ENCODE results near the gene PCSK4. TPM values are rescaled to one million over a fixed set of nuclear protein-coding genes. Genes with fewer than 3 reads are reported as not detected.
"Not testable (repeated sequence)": the region's sequence is repeated elsewhere in the genome, so short reads cannot be mapped to it uniquely, and the experiment has no call there.

PCSK4 gene
- polyA plus RNA-seq, 1 donor = 5.0 TPM

DNA sequence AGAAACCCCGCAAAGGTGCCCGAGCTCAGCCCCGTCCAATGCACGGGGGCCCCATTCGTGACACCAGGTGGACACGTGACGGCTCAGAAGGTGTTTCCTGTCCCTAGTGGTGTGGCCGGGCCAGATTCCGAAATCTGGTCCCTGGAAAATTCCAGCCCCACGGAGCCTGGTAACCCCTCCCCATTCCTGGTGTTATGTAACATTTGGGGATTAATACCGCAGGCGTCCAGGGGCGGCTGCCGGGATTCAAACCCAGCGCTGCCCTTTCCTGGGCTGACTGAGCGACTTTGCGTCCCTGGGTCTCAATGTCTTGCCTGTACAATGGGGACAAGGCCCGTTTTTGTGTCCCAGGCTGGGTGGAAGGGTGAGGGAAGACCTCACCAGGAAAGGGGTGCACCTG lies 32.7 kb upstream of the PCSK4 start:
- no peak for DNase-seq

DNA sequence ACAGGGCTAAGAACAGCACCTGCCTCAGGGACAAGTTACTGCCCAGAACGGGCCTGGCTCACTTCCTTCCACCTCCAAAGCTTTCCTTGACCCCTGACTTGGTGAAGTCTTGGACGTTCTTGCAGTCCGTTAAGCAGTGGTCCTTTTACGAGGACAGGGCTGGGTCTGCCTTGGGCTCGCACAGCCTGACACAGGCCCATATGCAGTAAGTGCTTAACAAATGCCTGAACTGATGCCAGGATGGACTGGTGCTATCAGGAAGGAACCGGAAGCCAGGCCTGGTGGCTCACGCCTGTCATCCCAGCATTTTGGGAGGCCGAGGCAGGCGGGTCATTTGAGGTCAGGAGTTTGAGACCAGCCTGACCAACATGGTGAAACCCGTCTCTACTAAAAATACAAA lies 31.9 kb upstream of the PCSK4 start:
- no peak for DNase-seq

DNA sequence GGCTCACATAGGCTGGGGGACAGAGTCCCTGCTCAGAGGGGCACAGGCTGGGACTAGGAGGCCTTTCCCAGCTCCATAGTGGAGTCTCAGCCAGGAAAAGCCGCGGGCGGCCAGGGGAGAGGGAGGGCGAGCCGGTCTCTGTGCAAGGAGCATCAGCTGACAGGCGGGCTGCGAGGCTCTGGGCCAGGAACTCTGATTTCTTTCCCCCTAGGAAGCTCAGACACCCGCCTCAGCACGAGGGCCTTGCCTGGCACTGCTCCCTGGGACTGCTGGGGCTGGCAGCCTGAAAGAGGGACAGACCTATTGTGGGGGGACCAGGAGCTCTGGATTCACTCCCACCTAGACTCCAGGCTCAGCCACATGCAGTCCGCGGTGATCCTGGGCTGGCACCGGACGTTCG lies 31.5 kb upstream of the PCSK4 start:
- no peak for DNase-seq

DNA sequence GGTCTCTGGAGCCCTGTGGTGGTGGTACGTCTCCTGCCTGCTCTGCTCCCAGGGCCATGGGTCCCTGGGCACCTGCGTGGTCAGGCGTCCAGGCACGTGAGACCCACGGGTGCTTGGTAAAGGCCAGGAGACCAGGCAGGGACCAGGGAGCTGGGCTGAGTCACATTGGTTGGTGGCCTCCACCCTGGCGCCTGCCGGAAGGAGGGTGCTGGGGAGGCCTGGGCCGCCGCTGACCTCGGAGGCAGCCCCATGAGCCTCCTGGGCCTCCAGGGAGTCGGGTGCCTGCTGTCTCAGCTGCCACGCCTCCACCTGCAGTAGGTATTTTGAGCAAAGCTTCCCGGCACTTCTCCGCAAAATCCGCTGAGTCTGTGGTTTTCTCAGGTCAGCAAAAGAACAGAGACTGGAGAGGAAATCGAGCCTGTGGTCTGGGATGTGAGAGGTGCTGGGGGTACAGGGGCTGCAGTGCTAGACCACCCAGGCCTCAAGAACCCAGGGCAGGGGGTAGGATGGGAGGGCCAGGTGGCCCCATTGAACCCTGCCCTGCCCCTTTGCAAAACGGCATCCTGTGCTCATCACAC lies 30.1 kb upstream of the PCSK4 start:
- DNase-seq = no peak

DNA sequence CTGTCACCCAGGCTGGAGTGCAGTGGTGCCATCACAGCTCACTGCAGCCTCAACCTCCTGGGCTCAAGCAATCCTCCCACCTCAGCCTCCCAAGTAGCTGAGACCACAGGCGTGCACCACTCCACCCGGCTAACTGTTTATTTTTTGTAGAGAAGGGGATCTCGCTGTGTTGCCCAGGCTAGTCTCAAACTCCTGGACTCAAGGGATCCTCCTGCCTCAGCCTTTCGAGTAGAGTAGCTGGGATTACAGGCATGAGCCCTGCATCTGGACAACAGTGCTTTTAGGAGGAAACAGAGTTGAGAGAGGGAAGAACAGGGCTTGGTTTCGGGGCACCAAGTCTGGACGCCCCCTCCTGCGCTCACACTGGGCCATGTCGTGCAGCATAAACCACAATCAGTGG lies 29.7 kb upstream of the PCSK4 start:
- DNase-seq = not testable (repeated sequence)

DNA sequence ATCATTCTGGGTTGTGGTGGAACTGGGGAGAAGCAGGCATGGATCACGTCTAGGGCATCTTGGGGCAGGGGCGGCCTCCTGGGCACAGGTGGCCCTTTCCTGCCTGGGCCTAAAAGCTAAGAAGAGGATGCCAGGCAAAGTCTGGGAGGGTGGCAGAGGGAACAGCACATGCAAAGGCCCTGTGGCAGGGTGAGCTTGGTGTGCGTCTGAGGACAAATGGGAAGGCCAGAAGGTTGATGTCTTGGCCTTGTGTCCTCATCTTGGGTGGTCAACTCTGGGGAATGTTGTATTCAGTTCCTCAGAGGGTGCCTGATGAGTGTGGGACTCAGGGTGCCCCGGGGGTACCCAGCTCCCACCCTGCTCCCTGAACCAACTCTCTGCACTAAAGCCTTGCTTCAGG lies 28.3 kb upstream of the PCSK4 start:
- no peak for DNase-seq

DNA sequence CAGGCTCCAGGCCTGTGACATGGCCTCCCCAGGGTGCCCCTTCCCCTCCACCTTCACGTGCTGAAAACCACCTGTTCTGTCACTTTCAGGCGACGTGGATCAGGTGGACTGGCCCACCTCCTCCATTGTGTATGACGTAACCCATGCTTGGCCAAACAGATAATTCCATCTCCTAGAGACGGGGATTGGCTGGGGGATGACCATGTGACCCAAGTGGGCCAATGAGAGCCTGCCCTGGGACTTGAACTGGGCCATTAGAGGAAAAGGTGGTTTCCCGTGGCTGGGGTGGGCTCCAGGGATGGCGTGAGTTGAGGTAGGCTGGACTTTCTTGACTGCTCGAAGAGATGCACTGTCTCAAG lies 26.2 kb upstream of the PCSK4 start:
- no peak for DNase-seq

DNA sequence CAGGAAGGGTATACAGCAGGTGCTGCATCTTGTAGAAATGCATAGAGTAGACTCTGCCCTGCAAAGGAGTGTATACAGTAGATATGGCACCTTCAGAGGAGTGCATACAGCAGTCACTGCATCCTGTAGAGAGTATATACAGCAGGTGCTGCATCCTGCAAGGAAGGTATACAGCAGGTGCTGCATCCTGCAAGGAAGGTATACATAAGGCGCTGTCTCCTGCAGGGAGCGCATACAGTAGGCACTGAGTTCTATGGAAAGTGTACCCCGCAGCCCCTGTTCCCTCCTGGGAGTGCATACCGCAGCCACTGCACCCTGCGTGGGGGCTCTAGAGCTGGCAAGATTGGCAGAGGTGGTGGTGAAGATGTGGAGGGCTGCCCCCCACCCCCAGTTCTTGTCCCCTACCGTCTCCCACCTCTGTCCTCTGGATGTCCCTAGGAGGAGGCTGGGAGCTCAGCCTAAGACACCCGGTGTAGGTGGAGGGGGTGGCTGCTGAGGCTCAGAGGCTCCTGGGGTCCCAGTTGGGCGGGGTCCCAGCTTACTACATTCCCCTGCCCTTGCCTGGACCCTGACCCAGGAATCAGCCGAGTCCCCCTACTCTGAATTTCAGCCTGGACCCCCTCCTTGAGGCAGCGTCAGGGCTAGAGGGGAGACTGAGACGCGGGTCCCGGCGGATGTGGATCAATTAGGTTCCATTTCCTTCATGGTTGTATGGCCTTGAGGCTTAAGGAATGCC lies 25.0 kb upstream of the PCSK4 start:
- no peak for DNase-seq

DNA sequence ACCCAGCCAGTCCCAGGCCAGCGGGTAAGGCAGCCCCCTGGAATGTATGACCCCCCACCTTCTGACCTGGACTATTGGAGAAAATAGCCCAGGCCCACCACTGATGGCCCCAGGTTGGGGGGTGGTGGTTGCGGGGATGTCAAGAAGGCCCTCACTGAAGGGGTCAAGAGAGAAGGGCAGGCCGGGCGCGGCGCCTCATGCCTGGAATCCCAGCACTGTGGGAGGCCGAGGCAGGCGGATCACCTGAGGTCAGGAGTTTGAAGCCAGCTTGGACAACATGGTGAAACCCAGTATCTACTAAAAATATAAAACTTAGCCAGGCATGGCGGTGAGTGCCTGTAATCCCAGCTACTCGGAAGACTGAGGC lies 24.1 kb upstream of the PCSK4 start:
- no peak for DNase-seq

DNA sequence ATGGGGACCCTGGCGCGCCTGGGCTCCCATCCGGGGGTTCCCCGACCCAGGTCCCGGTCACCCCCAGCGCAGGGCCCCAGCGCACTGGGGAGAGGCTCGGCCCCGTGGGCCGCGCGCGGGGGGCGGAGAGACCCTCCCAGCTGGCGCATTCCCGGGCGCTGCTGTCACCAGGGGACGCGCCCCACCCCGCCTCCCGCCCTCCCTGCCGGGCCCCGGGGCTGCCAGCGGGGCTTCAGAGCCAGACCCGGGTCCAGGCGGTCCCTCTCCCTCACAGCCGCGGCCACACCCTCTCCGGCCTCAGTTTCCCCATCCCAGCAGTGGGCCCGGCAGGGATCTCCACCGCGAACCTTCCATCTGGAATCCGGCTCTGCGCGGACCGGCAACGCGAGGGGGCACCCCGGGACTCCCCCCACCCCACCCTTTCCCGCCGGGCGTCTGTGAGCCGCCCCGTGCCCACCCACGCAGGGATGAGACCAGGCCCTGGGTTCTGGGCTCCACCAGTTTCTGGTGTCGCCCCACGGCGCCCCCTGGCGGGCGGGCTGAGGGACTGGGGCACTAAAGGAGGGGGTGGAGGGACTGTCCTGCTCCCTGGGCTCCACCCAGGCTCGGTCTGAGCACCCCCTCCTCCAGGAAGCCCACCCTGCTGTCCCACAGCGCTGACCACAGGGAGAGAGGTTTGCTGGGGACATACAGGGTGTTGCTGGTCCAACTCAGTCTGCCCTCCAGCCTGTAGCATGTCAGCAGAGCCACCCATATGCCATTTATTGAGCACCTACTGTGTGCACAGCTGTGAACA lies 23.5 kb upstream of the PCSK4 start:
- DNase-seq = no peak

DNA sequence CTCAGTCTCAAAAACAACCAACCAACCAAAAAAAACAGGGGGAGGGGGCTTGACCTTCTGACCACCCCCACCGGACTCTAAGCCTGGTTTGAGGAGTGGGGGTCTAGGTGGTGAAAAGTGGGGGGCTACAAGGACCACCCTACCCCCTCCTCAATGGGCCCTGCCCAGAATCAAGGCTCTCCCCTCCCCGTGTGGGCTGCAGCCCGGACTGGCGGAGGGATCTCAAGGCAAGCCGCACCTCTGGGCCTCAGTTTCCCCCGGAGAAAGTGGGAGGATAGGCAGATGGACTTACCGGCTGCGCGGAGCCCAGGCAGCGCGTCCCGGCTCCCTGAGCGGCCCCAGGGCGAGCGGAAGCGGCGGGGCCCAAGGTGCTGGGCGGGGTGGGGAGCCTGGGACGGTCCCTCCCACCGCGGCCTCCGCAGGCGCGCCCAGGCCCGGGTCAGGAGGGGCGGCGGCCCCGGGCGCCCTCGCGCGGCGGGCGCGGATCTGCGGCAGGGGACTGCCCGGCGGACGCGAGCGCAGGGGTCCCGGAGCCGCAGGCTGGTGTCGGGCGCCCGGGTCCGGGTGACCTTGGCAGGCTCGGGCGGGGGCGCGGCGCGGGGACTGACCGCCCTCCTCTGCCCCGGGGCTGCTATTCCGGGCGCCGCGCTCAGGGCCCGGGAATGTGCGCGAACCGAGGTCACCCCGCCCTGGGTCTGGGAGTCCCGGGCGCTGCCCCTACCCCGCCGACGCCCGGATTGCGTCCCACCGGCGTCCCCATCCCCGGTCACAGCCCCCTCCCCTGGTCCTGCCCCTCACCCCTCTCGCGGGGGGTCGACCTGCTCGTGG lies 22.7 kb upstream of the PCSK4 start, which contains the start of gene ADAMTSL5:
Gene ADAMTSL5 (minus strand): TSS at position 349 of the 828 bp plus-strand sequence. CDS start 2,076 bp downstream, outside the sequence.
- no peak for DNase-seq

DNA sequence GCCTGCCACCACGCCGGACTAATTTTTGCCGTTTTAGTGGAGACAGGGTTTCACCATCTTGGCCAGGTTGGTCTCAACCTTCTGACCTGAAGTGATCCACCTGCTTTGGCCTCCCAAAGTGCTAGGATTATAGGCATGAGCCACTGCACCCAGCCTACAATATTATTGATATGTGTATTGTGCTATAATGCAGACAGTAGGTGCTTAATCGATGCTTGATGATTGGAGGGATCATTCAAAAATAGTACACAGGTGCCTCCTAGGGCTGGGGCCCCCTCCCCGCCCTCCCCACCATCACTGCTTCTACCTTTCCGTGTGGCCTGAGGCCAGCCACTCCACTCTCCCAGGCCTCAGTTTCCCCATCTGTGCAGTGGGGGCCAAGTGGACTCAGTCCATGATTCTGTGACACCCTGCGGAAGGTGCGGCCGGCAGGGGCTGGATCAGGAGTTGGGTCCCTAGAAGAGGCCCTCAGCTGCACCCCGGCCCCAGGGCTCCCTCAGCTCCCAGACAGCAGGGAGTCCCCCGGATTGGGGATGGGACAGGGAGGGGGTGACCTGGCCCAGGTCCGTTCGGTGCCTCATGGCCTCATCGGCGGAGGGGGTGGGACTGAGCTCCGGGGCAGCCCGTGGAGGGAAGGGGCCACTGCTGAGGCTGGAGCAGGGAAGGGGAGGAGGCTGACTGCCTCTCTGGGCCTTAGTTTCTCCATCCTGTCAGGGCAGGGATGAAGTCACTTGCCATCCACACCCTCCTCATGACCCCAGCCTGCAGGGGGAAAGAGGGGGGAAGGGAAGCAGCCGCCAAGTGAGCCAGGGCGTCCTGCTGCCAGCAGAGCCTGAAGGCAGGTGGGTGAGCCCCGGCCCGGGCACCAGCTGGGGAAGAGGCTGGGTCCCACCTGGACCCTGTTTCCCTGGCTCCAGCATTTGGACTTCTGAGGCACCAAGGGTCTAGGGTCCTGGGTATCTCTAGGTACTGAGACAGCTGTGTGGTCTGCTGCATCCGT lies 21.5 kb upstream of the PCSK4 start:
- no peak for DNase-seq

DNA sequence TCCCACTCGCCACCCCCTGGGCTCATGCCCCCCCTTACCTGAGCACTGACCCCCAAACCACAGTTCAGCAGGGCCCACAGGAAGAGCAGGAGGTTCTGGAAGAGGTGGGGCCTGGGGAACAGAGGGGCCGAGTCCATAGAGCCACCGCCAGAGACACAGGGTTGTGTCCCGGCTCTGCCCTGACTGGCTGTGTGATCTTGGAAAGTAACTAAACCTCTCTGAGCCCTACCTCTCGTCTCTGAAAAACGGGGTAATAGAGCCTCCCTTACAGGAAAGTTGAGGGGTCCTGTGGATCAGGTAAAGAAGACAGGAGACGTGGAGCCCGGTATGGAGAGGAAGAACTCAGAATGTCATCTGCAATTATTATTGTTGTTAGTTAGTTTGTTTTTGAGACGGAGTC lies 20.7 kb upstream of the PCSK4 start:
- DNase-seq = no peak

DNA sequence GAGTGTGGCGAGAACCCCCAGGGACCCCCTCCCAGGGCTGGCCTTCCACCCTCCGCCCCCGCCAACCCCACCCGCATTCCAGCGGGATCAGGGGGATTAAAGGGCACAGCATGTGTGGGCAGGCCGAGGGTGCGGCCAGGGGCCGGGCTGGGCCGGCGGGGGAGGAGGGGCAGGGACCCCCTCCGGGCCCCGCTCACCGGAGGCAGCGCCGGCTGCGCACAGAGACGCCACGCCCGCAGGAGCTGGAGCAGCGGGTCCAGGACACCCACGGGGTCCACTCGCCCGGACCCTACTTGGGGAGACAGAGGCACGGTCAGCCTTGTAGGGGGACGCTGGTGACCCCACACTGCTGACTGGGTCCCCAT lies 20.3 kb upstream of the PCSK4 start:
- no peak for DNase-seq

DNA sequence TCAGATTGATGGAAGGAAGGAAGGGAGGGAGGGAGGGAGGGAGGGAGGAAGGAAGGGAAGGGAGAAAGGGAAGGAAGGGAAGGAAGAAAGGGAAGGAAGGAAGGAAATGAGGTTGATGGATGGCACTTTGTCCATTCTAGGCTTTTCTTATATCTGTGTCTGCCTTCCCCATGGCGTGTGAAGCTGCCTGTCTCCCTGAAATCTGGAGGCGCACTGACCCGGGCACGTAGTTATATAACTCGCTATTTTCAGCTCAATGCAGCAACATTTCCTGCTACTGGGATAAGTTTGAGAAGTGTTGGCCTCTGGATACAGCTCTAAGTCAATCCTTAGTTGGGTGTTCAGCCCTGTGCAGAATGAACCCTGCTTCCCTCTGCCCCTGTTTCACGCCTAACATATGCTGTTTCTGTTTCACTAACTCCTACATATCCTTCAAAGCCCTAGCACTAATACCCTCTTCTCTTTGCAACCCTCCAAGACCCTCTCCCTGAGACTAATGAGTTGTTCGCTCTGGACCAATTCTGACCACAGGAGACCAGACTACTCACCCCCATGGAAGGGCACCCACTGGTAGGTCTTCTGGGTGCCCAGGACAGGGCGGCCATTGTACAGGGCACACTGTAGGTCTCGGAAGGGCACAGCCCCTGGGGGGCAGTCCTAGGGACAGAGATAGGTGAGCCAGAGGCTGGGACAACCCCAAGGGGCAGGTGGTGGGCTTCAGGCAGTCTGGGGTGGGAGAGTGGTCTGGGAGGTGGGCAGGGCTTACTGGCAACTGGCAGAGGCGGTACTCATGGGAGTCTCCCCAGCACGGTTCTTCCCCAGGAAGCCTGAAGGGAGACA lies 19.7 kb upstream of the PCSK4 start:
- no peak for DNase-seq

DNA sequence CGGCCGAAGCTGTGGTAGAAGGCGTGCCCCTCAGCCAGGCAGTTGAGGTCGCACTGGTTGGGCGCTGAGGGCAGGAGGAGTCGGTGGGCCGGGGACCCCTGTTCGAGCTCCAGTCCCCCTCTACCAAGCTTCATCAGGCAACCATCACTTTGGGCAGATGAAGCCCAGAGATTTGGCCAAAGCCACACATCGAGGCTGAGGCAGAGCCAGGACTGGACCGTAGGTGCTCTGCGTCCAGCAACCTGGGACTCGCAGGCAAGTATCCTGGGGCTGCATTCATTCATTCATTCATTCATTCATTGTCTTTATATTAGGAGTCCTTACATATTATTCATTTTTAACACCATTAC lies 18.3 kb upstream of the PCSK4 start:
- DNase-seq = no peak

DNA sequence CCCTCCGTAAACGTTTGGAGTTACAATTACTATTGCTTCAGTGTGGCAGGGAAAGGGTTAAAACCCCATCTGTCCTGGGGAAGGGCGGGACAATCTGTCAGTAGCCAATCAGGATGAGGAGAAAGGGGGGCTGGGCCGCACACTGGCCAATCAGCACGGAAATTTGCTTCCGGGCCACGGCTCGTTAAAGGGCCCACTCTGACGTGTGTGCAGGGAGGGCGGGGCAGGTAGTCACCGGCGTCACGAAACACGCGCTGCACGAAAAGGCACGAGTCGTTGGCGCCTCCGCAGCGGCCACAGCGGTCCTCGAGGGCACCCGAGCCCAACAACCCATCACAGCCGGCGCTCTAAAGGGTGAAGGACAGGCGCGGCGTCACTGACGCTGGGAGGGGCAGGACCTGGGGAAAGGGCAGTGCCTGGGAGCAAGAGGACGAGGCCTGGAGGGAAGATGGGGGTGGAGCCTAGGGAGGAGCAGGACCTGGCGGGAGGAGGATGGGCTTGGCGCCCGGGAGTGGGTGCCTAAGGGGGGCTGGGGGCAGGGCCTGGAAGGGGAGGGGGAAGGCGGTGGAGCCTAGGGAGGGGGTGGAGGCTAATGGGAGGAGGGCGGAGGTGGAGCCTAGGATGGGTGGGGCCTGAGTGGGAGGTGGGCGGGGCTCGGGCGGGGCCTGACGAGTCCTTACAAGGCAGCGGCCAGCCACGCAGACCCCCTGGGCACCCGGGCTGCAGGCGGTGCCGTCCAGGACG lies 17.8 kb upstream of the PCSK4 start:
- DNase-seq = peak; percentile 95

DNA sequence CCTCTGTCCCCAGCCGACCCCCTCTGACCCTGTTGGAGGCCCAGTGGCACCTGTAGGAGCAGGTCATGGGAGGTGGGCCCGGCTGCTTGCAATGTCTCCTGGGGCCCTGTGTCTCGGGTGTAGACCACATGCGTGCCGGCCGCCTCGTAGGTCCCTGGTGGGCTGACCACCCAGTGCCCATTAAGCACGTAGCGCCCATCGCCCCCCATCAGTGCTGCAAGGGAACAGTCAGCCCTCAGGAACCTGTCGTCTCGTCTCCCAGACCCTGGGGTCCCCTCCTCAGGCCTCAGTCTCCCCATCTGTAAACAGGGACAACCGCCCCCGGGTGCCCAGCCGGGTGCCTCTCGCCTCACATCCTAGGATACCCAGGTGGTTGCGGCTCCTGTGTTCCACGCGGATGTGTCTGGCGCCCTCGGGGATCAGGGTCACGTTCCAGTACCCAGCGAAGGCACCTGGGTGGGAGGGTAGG lies 17.1 kb upstream of the PCSK4 start:
- DNase-seq = no peak

All from left kidney (tissue), 2 donors.